NCI-H2081 (cell line): ENCODE measurements around the gene EGLN2.
"Not testable (repeated sequence)": the region's sequence is repeated elsewhere in the genome, so short reads cannot be mapped to it uniquely, and the experiment has no call there.

Experiments
- DNase-seq, 2 experiments: peaks; one replicate each; lab custom pipeline; 2025; lab: John Stamatoyannopoulos, UW

The EGLN2 gene

DNA sequence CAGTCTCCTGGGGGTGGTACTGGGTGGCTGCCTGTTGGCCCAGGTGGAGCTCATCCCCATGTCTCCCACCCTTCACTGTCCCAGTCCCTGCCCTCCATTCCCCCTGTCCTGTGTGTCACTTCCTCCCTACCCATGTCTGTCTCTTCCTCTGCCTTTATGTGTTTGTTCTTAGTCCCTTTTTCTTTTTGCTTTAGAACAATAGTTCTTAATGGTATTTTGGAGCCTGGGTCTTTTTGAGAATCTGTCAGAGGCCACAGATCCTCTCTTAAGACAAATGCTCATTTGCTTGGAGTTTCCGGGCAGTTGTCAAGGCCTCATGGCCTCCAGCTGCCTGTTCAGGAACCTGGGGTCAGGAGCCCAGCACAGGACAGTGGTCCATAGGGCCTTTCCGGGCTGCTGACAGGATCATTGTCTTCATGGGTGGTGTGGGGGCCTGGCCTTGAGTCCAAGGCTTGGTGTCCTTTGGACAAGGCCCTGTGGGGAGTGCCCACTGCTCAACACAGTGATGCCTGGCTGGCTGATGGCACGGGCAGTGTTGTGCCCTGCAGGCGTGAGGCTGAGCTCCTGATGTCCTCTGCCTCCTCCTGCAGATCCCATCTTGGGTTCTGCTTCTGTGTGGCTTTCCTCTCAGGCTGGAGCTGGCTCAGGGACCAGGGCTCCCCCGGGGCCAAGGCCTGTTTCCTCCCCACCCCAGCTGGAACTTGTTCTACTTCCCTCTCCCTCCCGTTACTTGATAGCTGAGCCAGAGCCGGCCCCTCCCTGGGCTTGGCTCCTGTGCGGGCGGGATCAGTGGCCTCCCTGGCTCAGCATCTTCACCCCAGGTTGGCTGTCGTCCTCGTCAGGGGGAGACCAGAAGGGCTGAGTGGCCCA, 3.5 kb downstream of the EGLN2 start:
- DNase-seq = no peak

DNA sequence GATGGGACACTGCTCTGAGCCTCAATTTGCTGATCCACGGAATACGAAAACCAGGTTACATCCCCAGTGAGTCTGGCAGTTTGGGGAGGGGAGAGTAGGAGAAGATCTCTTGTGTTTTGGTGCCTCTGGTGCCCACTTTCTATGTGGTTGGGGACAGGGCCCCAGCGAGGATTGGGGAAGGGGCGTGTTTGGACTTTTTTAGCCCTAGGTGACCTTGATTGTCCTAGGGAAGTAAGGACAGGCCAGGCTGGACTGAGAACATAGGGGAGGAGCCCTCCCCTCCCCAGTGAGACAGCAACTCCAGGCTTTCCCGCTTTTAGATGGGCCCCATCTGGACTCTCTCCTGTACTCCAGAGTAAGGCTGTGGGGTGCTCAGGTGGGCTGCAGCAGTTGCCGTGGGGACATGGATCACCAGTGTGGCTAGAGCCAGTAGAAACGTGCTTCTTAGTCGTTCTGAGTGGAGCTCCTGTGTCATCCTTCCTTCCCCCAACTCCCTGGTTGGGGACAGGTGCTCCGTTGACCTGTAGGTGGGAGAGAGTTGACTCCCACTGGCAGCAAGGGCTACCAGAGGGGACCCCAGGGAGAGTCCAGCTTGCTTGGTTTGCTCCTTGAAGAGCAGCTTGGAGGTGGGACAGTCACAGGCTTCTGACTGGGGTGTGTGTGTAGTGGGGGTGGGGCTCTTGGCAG, 4.3 kb downstream of the EGLN2 start:
- DNase-seq = no peak

DNA sequence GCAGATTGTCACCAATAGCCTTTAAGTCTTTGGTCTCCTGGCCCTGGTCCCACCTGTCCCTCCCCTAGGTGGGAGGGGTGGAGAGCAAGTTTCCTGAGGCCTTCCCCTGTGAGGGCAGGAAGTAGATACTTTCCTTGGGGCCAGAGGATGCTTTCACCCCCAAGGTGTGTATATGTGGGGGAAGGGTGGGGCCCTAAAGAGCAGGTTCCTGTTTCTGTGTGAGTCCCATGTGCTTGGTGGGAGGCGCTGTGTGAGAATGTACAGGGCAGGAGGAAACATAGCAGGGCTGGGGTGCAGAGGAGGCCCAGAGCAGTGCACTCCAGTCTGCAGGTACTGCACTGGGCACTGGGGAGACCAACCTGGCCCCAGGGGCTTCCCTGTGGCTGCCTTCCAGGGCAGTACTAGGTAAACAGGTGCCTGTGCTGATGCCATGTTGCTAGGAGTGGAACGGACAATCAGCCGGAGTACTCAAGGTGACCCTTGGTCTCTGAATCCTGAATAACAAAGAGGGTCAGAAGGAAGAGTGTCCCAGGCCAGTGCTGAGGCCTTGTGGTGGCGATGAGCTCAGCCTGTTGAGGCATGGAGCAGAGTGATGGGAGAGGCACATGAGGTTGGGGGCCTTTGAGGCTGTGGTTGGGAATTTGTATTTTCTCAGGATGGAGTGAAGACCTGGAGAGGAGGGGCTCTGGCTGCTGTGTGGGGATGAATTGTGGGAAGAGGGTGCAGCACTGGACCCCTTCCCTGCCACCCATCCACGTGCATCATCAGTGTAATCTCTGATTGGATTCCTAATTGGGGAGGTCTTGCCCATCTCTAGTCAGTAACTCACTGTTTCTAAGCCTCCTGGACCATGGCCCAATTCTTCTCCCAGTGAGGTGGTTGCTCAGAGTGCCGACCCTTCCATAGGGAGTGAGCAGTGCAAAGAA, 5.1 kb downstream of the EGLN2 start:
- DNase-seq = no peak

DNA sequence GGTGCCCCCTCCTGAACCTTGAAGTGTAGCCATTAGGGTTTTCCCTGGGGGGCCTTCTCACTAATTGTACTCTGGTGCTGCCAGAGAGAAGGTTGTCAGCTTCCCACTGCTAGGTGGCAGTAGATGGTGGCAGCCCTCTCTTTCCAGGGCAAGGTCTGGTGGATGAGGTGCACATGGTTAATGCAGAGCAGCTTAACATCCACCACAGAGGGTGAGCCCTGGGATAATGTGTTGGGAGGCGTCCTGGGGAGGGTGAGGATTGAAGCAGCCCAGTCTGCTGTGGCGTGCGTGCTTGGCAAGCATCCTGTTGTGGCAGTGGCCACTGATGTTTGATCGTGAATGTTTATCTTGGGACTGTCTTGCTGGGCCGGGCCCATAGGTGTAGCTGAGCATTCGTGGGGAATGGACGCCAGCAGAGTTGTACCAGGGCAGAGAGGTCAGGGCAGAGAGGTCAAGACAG, 5.8 kb downstream of the EGLN2 start:
- no peak for DNase-seq

DNA sequence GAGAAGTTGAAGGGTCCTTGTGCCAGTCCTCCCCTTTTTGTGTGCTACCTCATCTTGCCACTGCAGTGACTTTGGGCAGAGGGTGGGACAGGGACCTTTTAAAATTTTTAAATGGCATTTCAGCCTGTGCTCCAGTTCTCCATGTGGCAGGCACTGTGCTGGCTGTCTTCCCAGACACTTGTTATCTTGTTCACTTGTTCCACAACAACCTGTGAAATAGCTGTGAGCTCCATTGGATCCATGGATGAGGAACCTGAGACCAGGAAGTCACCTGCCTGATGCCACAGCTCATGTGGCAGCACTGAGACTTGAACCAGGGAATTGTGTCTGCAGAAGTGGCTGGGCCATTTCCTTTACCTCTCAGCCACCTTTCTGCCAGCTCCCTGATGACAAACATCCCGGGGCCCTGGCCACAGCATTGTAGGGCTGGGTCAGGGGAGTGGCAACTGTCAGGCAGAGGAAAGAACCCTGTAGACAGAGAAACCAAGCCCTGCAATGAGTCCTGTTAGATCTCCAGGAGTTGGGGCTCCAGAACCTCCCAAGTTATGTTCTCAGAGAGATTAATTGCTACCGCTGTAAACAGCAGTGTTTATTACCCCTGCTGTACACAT, 6.4 kb downstream of the EGLN2 start:
- no peak for DNase-seq

DNA sequence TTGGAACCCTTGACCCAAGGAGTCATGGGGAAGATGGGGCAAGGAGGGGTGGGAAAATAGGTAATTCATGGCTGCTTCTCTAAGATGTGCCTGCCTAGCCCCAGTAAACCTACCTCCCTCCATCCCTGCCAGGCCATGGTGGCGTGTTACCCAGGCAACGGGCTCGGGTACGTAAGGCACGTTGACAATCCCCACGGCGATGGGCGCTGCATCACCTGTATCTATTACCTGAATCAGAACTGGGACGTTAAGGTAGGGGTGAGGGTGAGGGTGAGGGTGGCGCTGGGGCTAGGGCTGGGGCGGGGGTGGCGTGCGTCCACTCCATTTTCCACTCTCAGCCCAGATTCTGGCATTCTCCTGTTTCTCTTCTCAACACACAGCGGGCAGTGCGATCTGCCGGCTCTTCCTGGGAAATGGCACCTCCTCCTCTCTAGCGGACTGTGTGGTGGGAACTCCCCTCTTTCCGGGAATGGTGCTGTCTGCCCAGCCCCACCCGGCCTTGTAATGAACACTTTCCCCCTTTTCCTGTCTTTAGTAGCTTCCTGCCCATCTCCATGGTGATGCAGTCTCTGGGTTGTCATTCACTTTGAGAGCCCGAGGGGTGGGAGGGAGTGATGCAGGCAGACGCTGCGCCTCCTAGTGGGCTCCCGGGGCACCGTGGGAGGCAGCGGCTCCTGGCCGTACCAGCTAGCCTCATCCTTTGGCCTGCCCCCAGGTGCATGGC, 7.6 kb downstream of the EGLN2 start:
- peak; percentile 27 to 31 for DNase-seq

DNA sequence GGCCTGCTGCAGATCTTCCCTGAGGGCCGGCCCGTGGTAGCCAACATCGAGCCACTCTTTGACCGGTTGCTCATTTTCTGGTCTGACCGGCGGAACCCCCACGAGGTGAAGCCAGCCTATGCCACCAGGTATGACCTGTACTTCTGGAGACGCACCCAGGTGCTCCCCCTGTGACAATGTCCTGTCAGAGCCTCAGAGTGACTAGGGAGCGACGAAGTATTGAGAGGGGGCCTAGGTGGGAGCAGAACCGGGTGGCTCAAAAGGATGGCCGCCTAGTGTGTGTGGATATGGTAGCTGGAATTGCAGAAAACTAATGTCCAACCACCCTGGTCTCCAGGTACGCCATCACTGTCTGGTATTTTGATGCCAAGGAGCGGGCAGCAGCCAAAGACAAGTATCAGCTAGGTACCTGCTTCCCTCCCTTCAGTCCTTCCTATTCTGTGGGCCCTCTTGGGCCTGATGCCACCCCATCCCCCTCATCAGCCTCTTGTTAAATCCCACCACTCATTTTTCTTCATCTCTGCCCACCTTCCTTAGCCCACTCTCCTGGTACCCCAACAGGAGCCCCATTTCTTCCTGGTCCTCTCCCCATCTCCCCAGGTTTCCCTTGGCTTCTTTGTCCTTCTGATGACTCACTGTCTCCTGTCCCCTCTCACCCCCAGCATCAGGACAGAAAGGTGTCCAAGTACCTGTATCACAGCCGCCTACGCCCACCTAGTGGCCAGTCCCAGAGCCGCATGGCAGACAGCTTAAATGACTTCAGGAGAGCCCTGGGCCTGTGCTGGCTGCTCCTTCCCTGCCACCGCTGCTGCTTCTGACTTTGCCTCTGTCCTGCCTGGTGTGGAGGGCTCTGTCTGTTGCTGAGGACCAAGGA, 8.4 kb downstream of the EGLN2 start:
- DNase-seq = no peak

DNA sequence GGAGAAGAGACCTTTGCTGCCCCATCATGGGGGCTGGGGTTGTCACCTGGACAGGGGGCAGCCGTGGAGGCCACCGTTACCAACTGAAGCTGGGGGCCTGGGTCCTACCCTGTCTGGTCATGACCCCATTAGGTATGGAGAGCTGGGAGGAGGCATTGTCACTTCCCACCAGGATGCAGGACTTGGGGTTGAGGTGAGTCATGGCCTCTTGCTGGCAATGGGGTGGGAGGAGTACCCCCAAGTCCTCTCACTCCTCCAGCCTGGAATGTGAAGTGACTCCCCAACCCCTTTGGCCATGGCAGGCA, 9.0 kb downstream of the EGLN2 start:
- no peak for DNase-seq

DNA sequence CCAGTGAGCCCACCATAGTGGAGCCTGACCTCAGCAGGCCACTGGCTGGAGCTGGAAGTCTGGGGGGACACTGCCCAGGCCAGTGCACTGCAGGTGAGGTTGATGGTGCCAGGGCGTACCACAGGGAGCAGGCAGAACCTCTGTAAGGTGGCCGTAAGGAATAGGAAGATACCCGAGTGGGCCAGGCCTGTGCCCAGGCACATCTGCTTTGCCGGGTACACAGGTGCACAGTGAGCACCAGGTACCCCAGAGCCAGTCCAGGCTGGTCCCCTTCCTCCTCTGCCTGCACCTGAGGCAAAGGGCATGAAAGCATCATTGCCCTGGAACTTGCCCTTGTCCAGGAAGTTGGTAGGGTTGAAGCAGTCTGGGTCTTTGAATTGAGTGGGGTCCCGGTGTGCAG, 9.5 kb downstream of the EGLN2 start:
- no peak for DNase-seq

DNA sequence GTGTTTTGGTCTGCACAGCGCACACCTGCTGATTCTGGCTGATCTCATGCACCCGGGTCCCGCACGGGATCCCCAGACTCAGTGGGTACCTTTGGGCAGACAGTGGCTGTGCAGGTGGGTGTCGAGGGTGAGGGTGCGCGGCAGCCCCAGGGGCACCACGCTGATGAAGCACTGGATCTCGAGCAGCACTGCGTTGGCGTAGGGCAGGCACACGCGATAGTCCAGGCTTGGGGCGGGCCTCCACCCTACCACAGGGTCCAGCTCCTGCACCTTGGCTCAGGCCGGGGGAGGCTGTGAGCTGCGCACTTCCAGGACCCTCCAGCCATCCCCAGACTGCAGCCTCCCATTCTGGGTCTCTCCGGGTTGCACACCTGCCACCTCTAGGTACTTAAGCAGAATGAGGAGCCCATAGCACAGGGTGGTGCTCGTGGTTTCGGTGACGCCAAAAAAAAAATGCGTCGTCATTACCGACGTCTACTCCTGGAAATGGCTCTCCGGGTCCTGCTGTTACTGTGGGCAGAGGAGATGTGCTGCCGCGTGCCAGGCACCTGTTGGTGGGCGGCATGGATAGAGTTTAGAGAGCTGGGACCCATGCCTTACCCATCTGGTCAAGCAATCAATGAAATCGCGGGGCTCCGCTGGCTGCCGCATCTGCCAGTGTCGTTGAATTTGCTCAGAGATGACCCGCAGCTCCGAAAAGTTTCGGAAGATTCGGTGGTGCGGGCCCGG, 10.5 kb downstream of the EGLN2 start:
- no peak for DNase-seq

DNA sequence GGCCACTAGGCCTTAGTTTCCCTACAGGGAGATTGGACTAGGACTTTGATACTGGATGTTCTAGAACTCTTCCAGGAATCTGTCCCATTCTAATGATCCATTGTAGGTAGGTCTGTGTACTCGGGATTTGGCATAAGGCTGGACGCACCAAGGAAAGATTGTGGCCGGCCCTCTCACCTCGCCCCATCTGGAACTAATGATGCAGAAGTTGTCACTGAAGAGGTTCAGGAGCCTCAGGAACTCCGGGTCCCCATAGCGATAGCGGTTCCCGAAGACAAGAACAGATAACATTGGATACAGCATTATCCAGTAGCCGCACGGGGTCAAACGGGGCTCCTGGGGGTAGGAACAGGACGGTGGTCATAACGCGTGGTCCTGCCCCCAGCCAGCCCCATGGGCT, 11.2 kb downstream of the EGLN2 start:
- no peak for DNase-seq

DNA sequence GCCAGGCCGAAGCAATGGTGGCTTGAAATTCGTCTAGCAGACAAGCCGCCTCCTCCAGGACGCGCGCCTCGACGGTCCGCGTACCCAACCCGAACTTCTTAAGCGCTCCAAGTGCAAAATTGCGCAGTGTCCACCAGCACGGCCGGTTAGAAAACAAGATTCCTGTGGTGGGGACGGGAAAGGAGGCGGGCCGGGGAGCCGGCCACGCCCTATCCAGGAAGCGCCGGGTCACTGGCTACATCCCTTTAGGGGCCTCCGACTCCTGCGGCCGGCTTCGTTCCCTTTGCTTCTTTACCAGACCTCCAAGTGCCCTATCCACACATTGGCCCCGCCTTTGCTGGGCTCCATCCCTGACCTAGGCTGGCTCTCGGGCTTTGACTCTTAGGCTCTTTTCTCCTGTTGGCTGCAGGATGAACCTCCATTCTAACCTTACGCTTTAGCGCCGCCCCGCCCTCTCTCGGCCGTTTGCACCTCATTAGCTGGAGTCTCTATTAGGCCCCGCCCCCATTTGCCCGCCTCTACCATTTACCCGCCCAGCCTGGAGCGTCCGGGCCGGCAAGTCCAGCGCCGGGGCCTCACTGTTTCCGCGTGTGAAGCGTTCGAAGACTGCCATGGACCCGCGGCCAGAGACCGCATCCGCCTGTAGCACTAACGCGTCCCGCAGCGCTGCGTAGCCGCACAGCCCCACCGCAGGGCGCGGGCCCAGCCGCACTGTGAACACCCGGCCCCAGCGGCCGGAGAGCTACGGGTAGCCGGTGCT, 11.8 kb downstream of the EGLN2 start:
- DNase-seq = peak; percentile 37 to 49

DNA sequence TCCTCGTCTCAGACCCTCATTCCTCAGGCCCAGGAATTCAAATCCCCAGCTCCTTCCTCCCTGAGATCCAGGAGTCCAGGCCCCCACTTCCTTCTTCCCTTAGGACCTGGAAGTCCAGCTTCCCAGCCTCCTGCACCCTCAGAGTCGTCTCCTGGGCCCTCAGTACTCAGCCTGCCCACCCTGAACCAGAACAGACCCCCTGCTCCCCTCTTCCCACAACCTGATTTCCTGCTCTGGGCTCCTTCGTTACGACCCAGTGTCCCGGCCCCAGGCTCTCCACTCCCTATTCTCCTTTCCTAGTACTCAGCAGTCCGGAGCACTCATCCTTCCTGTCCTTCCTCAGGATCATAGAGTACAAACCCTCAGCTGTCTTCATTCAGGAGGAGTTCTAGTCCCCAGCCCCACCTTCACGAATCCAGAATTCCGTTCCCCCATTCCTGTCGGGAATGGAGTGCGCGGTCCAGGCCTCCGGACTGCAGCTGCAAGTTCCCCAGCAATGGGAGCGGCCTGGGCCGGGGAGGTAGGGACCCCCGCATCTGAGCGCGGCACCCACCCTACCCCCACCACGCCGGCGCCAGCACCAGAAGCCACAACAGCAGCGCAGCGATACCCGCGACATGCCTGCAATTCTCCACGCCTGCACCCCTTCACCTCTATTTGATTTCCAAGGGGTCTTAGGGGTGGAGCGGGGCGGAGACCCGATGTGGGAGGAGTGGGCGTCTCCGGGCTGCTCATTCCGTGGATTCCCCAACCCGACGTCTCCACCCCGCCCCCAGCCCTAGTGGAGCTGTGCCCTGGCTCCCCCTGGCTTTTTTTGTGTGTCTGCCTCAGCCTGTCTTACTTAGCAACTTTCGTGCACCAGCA, 12.7 kb downstream of the EGLN2 start:
- DNase-seq = no peak

DNA sequence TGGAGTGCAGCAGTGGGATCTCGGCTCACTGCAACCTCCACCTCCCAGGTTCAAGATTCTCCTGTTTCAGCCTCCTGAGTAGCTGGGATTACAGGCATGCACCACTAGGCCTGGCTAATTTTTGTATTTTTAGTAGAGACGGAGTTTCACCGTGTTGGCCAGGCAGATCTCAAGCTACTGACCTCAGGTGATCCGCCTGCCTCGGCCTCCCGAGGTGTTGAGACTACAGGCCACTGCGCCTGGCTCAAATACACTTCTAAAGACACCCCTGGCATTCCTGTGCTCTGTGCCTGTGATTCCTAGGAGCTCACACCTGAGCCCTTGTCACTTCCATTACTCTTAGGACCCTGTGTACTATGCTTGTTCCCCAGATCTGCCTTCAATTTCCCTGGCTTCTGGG, 13.6 kb downstream of the EGLN2 start:
- not testable (repeated sequence) for DNase-seq

DNA sequence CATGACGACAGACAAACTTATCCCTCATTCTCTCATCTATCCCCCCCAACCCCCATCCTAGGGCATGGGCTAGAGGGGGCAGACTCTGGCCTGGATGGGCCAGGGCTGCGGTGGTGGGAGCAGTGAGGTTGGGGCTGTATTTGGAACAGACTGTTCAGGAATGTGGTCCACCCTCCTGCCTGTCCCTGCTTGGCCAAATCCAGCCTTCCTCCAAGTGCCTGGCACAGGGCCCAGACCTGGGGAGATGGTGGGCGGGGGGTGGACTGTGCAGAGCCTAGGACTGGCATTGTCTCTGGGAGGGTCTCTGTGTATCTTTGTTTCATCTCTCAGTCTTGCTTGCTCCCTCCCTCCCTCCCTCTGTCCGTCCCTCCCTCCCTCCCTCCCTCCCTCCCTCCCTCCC, 14.2 kb downstream of the EGLN2 start:
- DNase-seq = no peak

DNA sequence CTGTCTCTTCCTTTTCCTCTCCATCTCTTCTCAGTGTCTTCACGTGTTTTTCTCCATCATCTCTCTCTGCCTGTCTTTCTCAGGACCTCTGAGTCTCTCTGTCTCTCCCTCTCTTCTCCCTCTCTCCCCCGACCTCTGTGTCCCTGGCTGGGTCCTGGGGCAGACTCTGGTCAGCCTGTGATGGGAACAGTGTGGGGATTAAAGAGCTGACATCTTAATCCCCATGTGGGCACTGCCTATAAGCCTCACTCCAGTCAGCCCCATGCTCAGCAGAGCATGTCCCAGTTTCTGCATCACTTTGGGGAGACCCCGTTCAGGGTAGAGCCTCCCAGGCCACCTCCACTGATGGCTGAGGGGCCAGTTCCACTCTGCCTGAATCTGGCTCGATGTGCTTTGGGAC, 16.2 kb downstream of the EGLN2 start:
- no peak for DNase-seq

DNA sequence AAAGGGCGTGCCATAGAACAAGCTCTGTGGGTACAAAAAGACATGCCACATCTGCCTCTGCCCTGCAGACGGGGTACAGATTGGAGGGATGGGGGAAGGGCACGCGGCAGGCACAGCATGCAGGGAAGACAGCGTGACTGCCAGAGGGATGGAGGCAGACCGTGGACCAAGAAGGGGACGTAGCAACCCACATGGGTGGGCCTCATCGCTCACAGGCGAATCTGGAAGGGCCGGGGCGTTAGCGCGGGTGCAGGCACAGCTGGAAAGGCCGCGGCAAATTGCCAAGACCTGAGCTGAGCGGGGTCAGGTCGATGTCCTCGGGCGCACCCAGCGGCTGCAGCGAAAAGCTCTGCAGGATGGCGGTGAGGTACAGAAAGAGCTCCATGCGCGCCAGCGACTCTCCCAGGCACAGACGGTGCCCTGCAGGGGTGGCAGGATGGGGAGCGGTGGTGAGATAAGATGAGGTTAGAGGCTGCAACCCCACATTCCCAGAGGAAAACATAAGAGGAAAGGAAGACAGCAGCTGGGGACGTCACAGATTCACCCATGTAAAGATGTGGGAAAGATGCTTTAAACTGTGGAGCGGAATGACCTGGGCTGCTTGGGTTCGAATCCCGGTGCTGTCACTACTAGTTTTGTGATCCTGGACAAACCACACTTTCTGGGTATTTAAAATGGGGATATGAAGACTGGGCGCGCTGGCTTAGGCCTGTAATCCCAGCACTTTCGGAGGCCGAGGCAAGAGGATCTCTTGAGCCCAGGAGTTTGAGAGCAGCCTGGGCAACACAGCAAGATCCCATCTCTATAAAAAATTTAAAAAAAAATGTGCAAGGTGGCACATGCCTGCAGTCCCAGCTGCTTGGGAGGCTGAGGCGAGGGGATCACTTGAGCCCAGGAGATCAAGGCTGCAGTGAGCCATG, 19.7 kb downstream of the EGLN2 start:
- peak; percentile 19 to 41 for DNase-seq
